NCI-H2227 treated with DMSO at 0.1 percent for 48 hours (cell line): ENCODE data around the gene CMIP.

Experiments used
- DNase-seq: peaks from one replicate; lab custom pipeline; 2025; lab: John Stamatoyannopoulos, UW

The CMIP gene

DNA sequence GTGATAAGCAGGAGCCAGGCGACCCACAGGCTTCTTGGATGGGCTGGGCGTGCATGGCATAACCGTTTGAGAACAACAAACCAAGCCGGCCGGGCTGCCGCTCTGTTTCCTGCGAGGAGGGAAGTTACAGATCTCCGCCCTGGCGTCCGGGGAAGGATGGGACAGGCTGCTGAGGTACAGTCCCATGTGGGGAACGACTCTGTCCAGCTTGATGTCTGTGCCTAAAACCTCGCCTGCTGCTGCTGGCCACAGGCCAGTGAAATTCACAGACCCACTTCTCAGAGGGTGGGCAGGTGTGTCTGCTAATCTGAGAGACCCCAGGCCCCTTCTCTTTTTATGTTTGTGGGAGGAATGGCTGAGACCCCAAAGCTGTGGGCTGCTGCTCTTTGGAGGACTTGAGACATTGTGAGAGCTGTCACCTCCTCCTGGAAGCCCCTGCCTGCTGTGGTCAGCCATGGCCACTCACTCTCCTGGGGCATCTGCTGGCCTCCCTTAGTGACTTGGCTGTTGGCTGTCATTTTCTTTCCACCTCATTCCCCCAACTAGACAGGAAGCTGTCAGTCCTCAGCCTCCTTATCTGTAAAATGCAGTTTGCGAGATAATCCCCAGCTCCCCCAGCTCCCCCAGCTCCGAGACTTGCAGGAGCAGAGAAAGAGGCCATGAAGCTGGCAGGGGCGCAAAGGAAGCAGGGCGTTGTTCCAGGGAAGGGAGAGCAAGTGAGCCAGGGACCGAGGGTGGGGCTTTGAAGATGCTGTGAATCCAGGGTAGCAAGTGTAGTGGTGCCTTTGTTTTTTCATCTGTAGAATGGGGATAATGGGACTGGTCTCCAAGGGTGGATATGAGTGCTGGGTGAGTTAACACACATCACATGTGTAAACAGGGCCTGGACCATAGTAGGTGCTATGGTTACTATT, 51.0 kb downstream of the CMIP start:
- no peak for DNase-seq

DNA sequence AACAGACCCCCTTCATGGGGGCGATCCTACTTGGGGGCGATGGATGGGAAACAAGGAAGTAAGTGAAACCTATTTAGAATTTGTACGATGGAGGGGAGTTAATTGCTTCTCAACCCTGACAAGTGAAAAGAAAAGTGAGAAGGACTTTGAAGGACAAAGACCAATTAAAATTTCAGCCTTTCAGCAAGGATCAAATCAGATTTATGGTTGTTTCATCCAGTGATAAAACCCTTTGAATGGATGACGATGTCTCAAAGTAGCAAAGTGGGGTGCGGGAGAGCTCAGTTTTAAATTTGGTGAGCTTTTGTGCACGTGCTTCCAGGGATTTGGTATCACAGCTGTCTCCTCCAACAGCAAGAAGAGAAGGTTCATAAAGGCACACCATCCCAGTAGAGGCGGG, 51.7 kb downstream of the CMIP start:
- no peak for DNase-seq

DNA sequence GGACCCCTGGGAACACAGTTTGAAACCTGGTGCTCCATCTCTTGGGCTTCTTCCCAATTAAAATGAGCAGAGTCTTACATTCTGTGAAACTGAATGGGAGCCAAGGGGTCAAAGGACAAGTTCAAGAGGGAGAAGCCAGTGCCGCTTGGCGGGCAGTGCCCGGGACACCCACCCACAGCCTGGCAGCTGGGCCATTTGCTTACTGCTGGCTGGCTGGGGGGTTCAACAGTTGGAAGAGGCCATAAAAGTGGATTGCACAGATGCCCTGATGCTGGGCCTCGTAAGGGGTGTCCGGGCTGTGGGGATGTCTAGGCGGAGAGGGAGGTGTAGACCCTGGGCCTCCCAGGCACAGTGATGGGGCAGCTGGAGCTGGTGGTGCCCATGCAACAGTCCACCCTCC, 52.1 kb downstream of the CMIP start:
- no peak for DNase-seq

DNA sequence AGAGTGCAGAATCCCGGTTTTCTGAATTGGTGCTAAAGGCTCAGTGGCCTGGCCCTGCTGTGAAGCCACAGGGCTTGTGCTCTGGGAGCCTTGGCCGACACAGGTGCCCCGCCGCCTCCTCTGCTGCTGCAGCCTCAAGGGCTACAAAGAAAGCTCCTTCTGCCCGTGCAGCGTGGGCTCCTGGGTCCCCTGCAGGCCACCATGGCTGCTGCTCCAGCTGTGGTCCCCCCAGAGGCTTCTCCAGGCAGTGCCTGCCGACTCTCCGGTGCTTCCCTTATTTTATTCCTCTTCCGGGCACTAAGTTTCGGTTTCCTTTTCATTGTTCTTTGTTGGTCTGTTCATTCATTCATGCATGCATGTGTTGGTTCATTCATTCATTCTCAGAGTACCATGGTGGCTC, 53.1 kb downstream of the CMIP start:
- DNase-seq: no peak

DNA sequence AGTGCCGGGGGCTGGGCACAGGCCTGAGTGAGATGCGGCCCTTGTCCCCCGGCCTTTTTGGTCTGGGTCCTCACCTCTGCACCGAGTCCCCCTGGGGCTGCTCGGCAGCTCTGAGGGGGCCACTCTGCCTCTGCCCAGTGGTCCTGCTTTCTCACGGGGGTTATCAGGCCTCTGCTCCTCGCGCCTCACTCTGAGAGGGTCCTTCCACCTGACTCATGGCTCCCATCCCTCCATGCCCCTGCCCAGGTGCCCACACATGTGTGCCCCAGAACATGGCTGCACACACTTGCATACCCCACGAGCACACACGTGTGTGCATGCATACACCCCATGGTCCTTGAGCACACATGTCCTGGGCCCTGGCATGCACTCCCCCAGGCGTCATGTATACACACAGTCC, 53.7 kb downstream of the CMIP start:
- no peak for DNase-seq

DNA sequence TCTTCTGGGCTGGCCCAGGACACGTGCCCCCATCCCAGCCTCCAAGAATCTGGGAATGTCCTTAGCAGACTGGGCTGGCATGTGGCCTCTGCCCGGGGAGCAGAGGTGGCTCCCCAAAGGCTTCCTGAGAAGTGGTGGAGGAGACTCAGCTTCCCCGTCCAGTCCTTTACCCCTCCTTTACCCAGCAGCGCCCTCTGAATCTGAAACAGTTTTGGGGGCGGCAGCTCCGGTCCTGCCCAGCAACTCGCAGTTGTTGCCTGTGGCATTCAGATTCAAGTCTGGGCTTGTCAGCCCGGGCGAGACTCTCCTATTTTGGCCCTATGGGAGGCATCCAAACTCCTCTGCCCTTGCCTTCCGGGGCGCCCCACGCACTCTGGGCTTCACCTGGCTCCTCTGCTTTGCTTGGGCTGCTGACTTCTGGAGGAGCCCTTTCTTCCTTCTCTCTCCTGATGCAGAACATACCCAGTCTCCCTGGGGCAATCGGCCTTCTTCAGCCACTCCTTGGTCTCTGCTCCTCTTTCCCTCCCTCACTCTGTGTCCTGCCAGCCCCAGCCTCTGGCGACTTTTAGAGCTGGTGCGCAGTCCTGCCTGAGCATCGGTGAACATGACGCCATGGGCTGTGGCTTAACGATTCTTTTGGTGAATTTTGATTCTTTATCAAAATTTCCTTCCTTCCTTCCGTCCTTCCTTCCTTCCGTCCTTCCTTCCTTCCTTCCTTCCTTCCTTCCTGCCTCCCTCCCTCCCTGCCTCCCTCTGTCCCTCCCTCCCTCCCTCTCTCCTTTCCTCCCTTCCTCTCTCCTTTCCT, 55.2 kb downstream of the CMIP start:
- no peak for DNase-seq

DNA sequence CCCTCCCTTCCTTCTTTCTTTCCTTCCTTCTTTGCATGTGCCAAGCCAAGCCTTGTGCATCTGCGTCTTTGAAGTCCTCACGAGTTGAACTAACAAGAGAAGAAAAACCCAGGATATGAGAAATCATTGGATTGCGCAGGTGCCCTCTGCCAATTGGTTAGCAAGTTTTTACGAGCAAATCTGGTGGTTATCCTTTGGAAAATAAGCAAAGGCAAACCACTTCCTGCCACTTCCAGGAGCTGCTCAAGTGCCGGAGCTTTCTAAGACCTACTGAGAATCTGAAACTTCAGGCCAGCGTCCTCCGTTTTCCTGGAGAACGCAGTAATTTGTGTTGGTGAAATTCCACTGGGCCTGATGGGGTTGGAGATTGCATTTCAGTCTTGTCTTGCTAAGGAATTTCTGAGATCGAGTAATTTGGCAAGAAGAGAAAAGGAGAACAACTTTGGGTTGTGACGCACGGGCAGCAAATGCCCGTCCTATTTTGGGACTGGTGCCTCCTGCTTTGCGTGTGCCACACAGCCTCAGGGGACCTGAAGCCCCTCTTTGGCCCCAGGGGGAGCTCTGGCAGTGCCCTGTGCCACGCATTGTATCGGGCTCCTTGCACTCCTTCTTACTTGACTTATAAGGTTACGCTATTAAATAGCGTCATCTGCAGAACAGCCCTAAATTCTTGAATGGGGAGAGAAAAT, 56.4 kb downstream of the CMIP start:
- no peak for DNase-seq

DNA sequence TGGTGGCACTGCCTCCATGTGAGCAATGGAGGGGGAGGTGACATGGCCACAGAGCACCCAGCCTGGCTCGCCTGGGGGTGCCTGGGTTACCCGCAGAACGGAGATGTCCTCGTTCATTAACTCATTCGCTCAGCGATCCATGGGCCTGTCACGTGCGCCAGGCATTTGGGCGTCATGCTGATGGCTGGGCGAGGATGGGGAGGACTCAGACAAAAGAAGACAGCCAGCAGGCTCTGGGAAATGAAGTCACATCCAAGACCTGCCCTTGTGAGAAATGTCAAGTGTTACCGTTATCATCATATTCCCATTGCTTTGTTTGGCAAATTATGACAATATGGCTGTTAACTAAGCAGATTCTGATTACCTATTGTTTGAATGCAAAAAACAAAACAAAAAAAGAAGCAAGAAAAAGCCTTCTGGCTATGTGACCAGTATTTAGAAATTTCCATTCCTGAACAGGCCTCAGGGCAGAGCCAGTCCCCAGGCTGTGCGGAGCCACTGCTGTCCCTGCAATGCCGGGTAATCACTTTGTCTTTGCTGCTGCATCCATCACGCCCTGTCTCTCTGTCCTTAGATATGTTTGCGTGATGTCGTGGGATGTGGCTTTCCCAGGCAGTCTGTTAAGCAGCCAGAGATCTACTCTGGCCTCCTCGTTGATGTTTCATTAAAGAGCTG, 57.9 kb downstream of the CMIP start:
- DNase-seq: no peak

DNA sequence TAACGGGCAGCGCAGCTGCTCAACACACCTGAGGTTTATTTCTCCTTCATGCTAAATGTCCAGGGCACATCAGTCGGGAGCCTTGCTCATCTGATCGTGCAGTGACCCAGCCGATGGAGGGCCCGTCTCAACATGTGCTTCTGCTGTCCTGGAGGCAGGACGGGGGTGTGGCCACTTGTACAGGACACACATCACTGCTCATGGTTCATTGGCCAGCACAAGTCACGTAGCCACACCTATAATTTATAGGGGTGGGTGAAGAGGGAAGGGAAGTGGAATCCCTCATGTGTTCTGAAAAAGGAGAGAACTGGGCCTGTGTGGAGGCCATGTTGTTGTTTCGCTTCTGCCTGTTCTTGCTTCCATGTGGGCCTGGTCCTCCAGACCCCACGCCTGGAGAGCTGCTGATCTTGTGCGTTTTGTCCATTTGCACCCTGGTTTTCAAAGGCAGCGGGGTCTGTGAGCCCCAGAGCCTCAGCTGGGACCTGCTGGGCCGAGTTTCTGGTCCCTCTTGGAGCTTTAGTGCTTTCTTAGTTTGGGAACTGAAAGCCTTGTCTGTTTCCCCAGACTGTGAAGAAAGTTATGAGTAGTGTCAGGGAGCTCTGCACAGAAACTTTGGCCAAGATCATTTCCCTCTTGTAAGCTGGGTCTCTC, 60.5 kb downstream of the CMIP start:
- no peak for DNase-seq

DNA sequence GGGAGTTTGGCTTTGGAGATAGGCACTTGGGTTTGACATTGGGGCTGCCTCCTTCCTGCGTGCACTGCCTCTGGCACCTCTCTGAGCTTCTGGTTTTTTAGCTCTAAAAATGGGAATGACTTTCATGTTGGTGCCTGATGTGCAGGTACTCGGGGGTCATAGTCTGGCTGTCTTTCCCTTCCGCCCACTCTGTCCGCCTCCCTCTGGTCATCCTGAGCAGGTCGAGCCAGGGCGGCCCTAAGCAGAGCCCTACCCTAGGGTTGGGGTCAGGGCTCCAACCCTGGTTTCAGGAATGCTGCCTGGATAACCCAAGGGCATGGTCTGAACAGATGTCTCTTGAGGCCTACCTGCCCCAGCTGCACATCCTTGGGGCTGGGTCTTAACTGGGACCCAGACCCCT, 64.8 kb downstream of the CMIP start:
- DNase-seq: no peak

DNA sequence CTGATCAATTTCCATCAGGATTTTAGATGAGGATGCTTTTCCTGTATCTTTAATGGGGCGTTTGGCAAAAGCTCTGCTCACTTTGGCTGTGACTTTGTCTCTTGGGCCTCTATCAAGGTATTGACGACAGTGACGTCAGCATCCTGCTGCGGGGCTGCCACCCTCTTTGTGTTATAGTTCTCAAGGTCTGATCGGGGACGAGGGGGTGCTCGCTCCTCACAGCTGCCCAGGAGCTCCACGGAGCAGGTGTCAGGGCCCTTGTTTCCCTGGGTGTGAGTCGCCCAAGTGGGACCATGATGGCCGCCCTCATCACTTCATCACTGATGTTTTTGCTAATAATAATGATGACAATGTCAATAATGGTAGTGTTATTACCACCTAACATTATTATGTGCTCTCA, 65.4 kb downstream of the CMIP start:
- no peak for DNase-seq

DNA sequence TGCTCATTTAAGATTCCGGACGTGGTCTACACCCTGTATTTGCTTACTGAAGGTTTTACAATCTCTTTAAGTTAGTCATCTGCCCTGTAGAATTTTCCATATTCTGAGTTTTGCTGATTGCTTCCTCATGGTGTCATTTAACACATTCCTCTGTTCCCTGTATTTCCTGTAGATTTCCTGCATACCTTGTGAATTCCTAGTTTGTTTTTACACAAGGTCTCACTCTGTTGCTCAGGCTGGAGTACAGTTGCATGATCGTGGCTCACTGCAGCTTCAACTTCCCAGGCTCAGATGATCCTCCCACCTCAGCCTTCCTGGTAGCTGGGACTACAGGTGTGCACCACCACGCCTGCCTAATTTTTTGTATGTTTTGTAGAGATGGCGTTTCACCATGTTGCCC, 66.8 kb downstream of the CMIP start:
- no peak for DNase-seq

DNA sequence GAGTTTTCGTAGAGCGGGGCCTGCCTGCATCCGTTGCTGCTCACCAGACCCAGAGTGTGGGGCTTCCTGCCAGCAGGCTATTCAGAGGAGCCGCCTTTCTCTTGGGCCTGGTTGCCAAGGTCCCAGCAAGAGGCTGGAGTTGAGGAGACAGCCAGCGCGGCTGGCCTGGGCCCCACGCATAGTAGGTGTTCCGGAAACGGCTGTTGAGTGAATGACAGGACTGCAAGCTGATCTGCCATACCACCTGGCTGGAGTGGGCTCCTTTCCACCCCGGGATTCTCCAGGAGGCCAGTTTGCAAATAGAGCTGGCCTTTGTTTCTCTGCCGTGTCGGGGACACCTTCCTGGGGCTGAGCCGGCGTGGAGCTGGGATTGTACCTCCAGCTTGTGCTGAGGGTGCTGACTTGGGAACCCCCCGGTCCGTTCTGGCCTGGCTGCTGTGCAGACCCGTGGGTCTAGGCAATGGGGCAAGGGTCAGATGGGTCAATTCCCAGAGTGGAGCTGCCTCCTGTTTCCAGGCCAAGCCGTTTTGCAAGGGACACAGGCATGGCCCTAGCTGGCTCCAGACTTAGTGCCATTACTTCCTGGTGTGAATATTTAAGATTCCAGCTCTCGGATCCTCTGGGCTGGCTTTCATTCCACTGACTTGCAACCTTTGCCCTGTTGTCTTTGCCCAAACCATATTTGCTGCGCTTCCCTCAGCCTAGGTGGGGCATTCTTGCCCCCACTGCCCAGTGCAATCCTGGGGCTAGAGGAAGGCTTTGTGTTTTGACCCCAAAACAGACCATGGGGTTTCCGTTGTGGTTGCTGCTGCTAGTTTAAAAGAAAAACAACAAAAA, 68.8 kb downstream of the CMIP start:
- no peak for DNase-seq

DNA sequence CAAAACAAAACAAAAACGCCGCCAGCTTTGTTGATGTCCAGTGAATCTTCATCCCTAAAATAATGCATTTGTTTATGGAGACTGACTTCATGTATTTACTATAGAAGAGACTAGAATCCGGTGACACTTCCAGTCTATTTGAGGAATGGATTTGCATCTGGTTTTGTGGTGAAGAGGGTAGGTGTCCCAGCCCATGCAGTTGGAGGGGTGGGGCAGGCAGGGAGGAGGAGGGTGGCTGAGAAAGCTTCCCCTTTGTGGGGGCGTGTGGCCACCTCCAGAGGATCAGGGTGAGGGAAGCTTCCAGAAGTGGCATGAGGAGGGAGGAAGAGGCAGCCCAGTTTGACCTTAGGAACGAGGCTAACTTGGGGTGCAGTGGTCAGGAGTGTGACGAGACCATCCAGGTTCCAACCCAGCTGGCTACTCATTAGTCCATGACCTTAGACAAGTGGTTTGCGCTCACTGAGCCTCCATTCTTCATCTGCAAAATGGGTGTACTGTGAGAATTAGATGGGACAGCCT, 69.5 kb downstream of the CMIP start:
- DNase-seq: no peak

DNA sequence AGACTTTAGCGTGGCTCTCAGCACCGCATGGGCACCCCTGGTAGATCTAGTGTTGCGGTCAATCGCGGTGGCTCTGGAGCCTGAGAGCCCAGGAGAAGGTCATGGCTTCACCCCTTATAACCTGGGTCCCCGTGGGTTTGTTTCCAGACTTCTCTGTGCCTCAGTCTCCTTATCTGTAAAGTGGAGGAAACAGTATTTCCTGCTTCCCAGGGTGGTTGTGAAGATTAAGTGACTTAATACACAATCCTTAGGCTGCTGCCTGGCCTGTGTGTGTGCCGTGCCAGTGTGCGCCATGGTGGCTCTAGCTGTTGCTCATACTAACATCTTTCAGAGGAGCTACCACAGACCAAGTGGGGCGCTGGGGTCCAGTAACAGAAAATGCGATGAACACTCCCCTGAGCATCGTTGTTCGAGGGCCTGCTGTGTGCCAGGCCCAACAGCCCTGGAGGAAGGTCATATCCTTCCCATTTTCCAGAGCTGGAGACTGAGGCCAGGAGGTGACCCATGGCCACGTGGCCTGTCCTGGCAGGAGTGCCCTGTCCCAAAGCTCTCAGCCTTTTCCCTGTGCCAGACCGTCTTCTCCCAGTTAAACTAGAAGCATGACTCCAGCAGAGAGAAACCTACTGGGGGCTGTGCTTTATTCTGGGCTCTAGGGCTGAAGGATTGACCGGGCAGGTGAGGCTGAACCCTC, 70.1 kb downstream of the CMIP start:
- no peak for DNase-seq

DNA sequence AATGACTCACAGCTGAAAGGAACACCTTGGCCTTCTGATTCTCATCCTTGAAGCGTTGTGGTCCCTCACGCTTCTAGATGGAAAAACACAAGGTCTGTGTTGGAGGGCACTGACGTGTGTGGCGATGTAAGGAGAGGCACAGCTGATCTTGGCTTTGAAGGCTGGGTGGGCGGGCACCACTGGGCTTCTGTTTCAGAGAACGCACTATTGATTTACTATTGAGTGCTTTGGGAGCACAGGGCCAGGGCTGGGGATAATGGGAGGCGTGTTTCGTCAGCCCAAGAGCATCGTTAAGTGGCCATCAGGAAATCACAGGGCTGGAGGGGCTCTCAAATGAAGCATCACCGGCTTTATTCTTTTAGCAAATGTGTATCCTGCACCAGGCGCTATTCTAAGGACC, 70.7 kb downstream of the CMIP start:
- peak; percentile 46 for DNase-seq

DNA sequence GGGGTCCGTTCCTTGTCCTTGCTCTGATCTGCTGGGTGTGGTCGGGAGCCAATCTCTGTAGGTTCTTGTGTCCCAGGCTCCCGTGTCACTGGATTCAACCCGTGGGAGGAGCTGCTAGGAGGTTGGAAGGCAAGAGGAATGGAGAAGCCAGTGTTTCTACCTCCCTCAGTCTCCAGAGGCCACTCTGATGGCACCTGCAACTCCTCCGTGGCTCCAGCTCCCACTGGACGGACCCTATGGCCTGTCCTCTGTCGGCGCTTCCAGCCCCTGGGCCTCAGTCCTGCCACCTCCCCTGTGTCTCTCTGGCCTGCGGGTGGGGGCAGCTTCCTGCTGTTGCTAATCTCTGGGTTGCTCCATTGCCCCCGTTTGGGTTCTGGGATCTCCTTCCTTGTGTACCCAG, 71.1 kb downstream of the CMIP start:
- no peak for DNase-seq

DNA sequence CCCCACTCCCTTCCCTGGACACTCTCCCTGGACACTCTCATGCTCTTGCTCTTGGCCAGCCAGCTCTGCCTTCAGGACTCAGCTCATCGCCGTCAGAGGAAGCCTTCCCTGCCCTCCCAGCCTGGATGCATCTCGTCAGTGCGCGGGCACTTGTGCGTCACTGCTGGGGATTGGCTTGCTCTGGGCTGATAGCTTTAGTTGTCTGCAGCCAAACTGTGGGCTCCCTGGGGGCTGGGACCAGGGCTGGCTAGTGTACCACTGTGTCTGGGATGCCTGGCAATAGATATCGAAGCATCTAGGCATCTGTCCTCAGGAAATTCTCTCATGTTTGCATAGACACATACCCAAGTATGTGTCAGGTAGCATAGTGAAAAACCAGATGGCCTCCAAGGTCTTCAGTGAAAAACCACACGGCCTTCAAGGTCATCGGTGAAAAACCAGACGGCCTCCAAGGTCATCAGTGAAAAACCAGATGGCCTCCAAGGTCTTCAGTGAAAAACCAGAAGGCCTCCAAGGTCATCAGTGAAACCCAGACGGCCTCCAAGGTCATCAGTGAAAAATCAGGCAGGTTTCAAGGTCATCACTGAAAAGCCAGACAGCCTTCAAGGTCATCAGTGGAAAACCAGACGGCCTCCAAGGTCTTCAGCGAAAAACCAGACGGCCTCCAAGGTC, 72.0 kb downstream of the CMIP start:
- DNase-seq: no peak

DNA sequence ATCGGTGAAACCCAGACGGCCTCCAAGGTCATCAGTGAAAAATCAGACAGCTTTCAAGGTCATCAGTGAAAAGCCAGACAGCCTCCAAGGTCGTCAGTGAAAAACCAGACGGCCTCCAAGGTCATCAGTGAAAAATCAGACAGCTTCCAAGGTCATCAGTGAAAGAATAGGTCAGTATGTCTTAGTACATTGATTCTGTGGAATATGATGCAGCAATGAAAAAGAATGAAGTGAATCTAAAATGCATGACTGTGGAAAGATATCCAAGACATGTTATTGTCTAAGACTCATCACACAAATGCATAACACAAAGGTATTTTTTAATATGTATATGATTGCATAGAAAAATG, 72.5 kb downstream of the CMIP start:
- no peak for DNase-seq
